NCI-H1436 treated with DMSO at 0.1 percent for 48 hours (cell line): ENCODE results near the gene CYP19A1.

ENCODE experiments used
- DNase-seq: peaks from one replicate; lab custom pipeline; 2025; lab: John Stamatoyannopoulos, UW

Gene CYP19A1

GRCh38 chr15:51338496-51338895, at the start of gene CYP19A1:
TSS of gene CYP19A1 (minus strand) at chr15:51338596. CDS start at chr15:51242912, 95,684 bp downstream.
- DNase-seq: no peak

GRCh38 chr15:51387699-51388041, 49.3 kb upstream of the CYP19A1 start:
- no peak for DNase-seq

- no peak for DNase-seq
Observed at GRCh38 chr15:51386960-51387698, 48.7 kb upstream of the CYP19A1 start.

- DNase-seq: no peak
Observed at GRCh38 chr15:51386486-51386885, 48.1 kb upstream of the CYP19A1 start.

- no peak for DNase-seq
Observed at GRCh38 chr15:51386029-51386428, 47.6 kb upstream of the CYP19A1 start.

- DNase-seq: peak; percentile 57
Observed at GRCh38 chr15:51382787-51383186, 44.4 kb upstream of the CYP19A1 start.

GRCh38 chr15:51380999-51381806, 42.8 kb upstream of the CYP19A1 start:
- DNase-seq: peak; percentile 42

GRCh38 chr15:51379390-51379789, 41.0 kb upstream of the CYP19A1 start:
- DNase-seq: no peak

GRCh38 chr15:51378406-51378805, 40.0 kb upstream of the CYP19A1 start:
- DNase-seq: no peak

- no peak for DNase-seq
Observed at GRCh38 chr15:51377038-51377786, 38.8 kb upstream of the CYP19A1 start.

GRCh38 chr15:51375966-51376640, 37.7 kb upstream of the CYP19A1 start:
- DNase-seq: no peak

- peak; percentile 100 for DNase-seq
Observed at GRCh38 chr15:51374131-51374530, 35.7 kb upstream of the CYP19A1 start.

GRCh38 chr15:51371266-51371665, 32.9 kb upstream of the CYP19A1 start:
- no peak for DNase-seq

- DNase-seq: no peak
Observed at GRCh38 chr15:51369451-51369761, 31.0 kb upstream of the CYP19A1 start.

GRCh38 chr15:51368751-51369450, 30.5 kb upstream of the CYP19A1 start:
- DNase-seq: no peak

GRCh38 chr15:51368307-51368706, 29.9 kb upstream of the CYP19A1 start:
- DNase-seq: no peak

GRCh38 chr15:51367322-51367976, 29.1 kb upstream of the CYP19A1 start:
- no peak for DNase-seq

GRCh38 chr15:51366920-51367319, 28.5 kb upstream of the CYP19A1 start:
- no peak for DNase-seq

- DNase-seq: no peak
Observed at GRCh38 chr15:51366071-51366470, 27.7 kb upstream of the CYP19A1 start.

GRCh38 chr15:51365417-51365816, 27.0 kb upstream of the CYP19A1 start:
- no peak for DNase-seq

- no peak for DNase-seq
Observed at GRCh38 chr15:51363383-51363782, 25.0 kb upstream of the CYP19A1 start.
